ENCODE data around the gene CHST8. TPM values are rescaled to one million over a fixed set of nuclear protein-coding genes. Genes with fewer than 3 reads are reported as not detected.
A peak's percentile ranks its signal among the peaks of the same experiment; 100 is the strongest.

CHST8 gene
- total and polyA plus RNA-seq, 2 experiments from 2014 or later, result 9.3 to 38.2 TPM

DNA sequence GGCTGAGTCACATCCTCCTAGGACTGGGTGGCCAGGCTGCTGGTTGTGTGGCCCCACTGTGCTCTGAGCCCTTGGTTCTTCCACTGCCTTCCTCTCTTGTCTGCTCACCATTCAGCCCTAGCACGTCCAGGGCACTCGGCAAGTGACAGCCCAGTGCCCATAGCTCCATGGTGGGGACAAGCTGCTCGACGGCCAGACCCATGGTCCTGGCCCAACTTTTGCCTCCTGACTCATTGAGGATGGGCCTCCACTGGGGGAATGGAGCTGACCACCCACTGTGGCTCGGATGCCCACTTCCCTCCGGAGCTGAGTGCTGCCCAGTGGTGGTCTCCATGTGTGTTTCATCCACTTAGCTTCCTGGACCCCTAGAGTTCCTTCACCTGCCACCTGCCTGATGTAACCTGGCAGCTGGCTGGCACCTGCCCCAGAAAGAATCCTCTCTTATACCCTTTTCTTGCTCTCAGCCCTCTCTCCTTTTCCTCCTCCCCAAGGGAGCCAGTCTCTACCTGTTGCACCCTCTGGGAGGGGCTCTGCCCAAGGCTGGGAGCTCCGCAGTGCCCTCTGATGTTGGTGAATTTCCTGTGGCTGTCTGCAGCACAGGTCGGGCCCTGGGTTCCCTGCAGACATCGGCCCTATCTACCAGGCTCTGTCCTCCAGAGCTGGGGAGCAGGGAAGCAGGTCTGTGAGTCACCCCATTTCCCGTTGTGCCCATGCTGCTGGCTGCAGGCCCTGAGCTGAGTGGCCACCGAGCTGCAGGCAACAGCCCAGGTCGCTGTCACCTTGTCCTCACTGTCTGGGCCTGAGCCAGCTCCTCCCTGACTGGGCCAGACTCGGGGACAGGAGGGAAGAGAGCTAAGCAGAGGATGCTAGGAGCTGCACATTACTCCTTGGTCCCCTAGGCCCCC lies 7.4 kb downstream of the CHST8 start:
- Histone ChIP-seq H3K4me3 (no peak overlapping the region), H3K27me3 (ENCODE audit: insufficient read depth) (peaks cover 12% of the 10 kb centered on the region), H3K4me1 (ENCODE audit: insufficient read depth) (peaks cover 26% of the 10 kb centered on the region), H3K4me2 (no peak overlapping the region), H3F3A (replicated peaks; ENCODE audit: low read depth) (no peaks in the 10 kb centered on the region), H3K79me2 (replicated peaks; ENCODE audit: insufficient read depth) (peaks cover 75% of the 10 kb centered on the region), H3K36me3 (ENCODE audit: insufficient read depth) (peaks cover 3% of the 10 kb centered on the region; the same call in 1 of the 2 replicates), H2AFZ (no peak overlapping the region), H4K20me1 (replicated peaks; ENCODE audit: insufficient read depth) (peaks cover 4% of the 10 kb centered on the region), H3K9me2 (ENCODE audit: insufficient read depth) (no peaks in the 10 kb centered on the region), H3K27ac (ENCODE audit: low read depth) (no peak overlapping the region)
- ATAC-seq (peak; percentile 67), DNase-seq (ENCODE audit: low spot score) (no peak)
- Mint-ChIP-seq H3K36me3 (ENCODE audit: low read depth) (peaks cover 9% of the 10 kb centered on the region), H3K4me1 (peaks cover 42% of the 10 kb centered on the region), H3K27me3 (ENCODE audit: insufficient read depth, low read depth, poor library complexity) (peaks cover 25% of the 10 kb centered on the region), H3K4me3 (no peak overlapping the region), H3K27ac (peak overlapping the region; percentile 59; the same call in 1 of the 2 replicates), H3K9me3 (no peaks in the 10 kb centered on the region; the same call in 2 of the 3 replicates)
- TF ChIP-seq, protein P1, sequence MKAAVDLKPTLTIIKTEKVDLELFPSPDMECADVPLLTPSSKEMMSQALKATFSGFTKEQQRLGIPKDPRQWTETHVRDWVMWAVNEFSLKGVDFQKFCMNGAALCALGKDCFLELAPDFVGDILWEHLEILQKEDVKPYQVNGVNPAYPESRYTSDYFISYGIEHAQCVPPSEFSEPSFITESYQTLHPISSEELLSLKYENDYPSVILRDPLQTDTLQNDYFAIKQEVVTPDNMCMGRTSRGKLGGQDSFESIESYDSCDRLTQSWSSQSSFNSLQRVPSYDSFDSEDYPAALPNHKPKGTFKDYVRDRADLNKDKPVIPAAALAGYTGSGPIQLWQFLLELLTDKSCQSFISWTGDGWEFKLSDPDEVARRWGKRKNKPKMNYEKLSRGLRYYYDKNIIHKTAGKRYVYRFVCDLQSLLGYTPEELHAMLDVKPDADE (IDR thresholded peaks at IDR 0.05), result no peak
- TF ChIP-seq, protein P2, sequence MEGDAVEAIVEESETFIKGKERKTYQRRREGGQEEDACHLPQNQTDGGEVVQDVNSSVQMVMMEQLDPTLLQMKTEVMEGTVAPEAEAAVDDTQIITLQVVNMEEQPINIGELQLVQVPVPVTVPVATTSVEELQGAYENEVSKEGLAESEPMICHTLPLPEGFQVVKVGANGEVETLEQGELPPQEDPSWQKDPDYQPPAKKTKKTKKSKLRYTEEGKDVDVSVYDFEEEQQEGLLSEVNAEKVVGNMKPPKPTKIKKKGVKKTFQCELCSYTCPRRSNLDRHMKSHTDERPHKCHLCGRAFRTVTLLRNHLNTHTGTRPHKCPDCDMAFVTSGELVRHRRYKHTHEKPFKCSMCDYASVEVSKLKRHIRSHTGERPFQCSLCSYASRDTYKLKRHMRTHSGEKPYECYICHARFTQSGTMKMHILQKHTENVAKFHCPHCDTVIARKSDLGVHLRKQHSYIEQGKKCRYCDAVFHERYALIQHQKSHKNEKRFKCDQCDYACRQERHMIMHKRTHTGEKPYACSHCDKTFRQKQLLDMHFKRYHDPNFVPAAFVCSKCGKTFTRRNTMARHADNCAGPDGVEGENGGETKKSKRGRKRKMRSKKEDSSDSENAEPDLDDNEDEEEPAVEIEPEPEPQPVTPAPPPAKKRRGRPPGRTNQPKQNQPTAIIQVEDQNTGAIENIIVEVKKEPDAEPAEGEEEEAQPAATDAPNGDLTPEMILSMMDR (conservative IDR thresholded peaks at IDR 0.05; ENCODE audit: low read depth in 2 of 2), result peak in 1 of 2 experiments; percentile 45; a peak in 3 of 4 replicates
- TF ChIP-seq, protein P3, sequence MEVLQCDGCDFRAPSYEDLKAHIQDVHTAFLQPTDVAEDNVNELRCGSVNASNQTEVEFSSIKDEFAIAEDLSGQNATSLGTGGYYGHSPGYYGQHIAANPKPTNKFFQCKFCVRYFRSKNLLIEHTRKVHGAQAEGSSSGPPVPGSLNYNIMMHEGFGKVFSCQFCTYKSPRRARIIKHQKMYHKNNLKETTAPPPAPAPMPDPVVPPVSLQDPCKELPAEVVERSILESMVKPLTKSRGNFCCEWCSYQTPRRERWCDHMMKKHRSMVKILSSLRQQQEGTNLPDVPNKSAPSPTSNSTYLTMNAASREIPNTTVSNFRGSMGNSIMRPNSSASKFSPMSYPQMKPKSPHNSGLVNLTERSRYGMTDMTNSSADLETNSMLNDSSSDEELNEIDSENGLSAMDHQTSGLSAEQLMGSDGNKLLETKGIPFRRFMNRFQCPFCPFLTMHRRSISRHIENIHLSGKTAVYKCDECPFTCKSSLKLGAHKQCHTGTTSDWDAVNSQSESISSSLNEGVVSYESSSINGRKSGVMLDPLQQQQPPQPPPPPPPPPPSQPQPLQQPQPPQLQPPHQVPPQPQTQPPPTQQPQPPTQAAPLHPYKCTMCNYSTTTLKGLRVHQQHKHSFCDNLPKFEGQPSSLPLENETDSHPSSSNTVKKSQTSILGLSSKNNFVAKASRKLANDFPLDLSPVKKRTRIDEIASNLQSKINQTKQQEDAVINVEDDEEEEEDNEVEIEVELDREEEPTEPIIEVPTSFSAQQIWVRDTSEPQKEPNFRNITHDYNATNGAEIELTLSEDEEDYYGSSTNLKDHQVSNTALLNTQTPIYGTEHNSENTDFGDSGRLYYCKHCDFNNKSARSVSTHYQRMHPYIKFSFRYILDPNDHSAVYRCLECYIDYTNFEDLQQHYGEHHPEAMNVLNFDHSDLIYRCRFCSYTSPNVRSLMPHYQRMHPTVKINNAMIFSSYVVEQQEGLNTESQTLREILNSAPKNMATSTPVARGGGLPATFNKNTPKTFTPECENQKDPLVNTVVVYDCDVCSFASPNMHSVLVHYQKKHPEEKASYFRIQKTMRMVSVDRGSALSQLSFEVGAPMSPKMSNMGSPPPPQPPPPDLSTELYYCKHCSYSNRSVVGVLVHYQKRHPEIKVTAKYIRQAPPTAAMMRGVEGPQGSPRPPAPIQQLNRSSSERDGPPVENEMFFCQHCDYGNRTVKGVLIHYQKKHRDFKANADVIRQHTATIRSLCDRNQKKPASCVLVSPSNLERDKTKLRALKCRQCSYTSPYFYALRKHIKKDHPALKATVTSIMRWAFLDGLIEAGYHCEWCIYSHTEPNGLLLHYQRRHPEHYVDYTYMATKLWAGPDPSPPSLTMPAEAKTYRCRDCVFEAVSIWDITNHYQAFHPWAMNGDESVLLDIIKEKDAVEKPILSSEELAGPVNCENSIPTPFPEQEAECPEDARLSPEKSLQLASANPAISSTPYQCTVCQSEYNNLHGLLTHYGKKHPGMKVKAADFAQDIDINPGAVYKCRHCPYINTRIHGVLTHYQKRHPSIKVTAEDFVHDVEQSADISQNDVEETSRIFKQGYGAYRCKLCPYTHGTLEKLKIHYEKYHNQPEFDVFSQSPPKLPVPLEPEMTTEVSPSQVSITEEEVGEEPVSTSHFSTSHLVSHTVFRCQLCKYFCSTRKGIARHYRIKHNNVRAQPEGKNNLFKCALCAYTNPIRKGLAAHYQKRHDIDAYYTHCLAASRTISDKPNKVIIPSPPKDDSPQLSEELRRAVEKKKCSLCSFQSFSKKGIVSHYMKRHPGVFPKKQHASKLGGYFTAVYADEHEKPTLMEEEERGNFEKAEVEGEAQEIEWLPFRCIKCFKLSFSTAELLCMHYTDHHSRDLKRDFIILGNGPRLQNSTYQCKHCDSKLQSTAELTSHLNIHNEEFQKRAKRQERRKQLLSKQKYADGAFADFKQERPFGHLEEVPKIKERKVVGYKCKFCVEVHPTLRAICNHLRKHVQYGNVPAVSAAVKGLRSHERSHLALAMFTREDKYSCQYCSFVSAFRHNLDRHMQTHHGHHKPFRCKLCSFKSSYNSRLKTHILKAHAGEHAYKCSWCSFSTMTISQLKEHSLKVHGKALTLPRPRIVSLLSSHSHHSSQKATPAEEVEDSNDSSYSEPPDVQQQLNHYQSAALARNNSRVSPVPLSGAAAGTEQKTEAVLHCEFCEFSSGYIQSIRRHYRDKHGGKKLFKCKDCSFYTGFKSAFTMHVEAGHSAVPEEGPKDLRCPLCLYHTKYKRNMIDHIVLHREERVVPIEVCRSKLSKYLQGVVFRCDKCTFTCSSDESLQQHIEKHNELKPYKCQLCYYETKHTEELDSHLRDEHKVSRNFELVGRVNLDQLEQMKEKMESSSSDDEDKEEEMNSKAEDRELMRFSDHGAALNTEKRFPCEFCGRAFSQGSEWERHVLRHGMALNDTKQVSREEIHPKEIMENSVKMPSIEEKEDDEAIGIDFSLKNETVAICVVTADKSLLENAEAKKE (CRISPR knock-in tag; IDR thresholded peaks at IDR 0.05), result no peak

All from GM23338 (cell line).